HEK293 (cell line): ENCODE data around the gene GABRB2.

Source experiments
- CTCF ChIA-PET: fragments of 350-600 bp; formaldehyde crosslinking; extraction: SDS; loops from one replicate; lab custom pipeline; 2021; ENCODE audit warnings: antibody characterized with exemption; lab: Yijun Ruan, JAX
- POLR2A ChIA-PET: fragments of 300-600 bp; formaldehyde crosslinking; extraction: SDS; loops from one replicate; lab custom pipeline; 2020; ENCODE audit warnings: antibody characterized with exemption, inconsistent platforms; lab: Yijun Ruan, JAX
- H3K27ac ChIP-seq: fragments of 200-500 bp; sonication (Bioruptor generic); 2 replicates; pipeline ENCODE4 v1.5.1; 2014; ENCODE audit warnings: low read depth, low read length, control low read depth, inconsistent platforms; ENCODE audit errors: extremely low read depth
- H3K36me3 ChIP-seq, 2 experiments: fragments of 200-500 bp in 1 of 2; sonication (Bioruptor generic) in 1 of 2; 1 replicate in 1 of 2; 2 replicates in 1 of 2; pipeline ENCODE4 v1.5.1; 2014 to 2017; ENCODE audit warnings: inconsistent platforms in 2 of 2, low read length in 2 of 2; ENCODE audit not compliant: control insufficient read depth in 2 of 2, insufficient read depth in 1 of 2
- H3K4me1 ChIP-seq: fragments of 200-500 bp; sonication (Bioruptor generic); 2 replicates; pipeline ENCODE4 v1.5.1; 2014; ENCODE audit warnings: mild to moderate bottlenecking, low read length, inconsistent platforms; ENCODE audit not compliant: control insufficient read depth, insufficient read depth
- H3K4me3 ChIP-seq: 2 replicates; pipeline ENCODE4 v1.5.1; 2011; ENCODE audit warnings: low read depth, mild to moderate bottlenecking, control low read depth, low read length, moderate library complexity
- H3K9me3 ChIP-seq: fragments of 200-500 bp; sonication (Bioruptor generic); 2 replicates; pipeline ENCODE4 v1.5.1; 2014; ENCODE audit warnings: low read depth, low read length, inconsistent platforms; ENCODE audit not compliant: control insufficient read depth, insufficient read depth
- HOXC10 ChIP-seq: sonication (generic); formaldehyde crosslinking; IDR thresholded peaks from 2 replicates; pipeline ENCODE4 v1.8.1; 2023; ENCODE audit warnings: mild to moderate bottlenecking, missing genetic modification reagents
- REPIN1 ChIP-seq: fragments of 450-650 bp; formaldehyde crosslinking; IDR thresholded peaks from 2 replicates; pipeline ENCODE4 v1.5.1; 2017; ENCODE audit warnings: missing biosample characterization, missing genetic modification characterization, low read depth
- ZBTB17 ChIP-seq: fragments of 450-650 bp; formaldehyde crosslinking; IDR thresholded peaks from 2 replicates; pipeline ENCODE4 v1.5.1; 2016; ENCODE audit warnings: missing biosample characterization, missing genetic modification characterization
- ZBTB20 ChIP-seq: fragments of 450-650 bp; formaldehyde crosslinking; IDR thresholded peaks from 2 replicates; pipeline ENCODE4 v1.5.1; 2016; ENCODE audit warnings: missing biosample characterization, missing genetic modification characterization
- ZNF174 ChIP-seq: fragments of 450-650 bp; formaldehyde crosslinking; IDR thresholded peaks from 2 replicates; pipeline ENCODE4 v1.5.0; 2017; ENCODE audit warnings: missing biosample characterization, mild to moderate bottlenecking, missing genetic modification characterization
- ZNF223 ChIP-seq: fragments of 450-650 bp; formaldehyde crosslinking; IDR thresholded peaks from 2 replicates; pipeline ENCODE4 v1.5.1; 2016; ENCODE audit warnings: missing biosample characterization, missing genetic modification characterization
- ZNF37A ChIP-seq: fragments of 450-650 bp; IDR thresholded peaks from 2 replicates; pipeline ENCODE4 v1.5.1; 2018; ENCODE audit warnings: missing biosample characterization, missing genetic modification characterization
- ZNF423 ChIP-seq: fragments of 450-650 bp; formaldehyde crosslinking; IDR thresholded peaks from 2 replicates; pipeline ENCODE4 v1.5.1; 2016; ENCODE audit warnings: missing biosample characterization, missing genetic modification characterization
- ZNF610 ChIP-seq: fragments of 450-650 bp; formaldehyde crosslinking; IDR thresholded peaks from 2 replicates; pipeline ENCODE4 v1.5.1; 2016; ENCODE audit warnings: missing biosample characterization, missing genetic modification characterization, borderline replicate concordance
- ZNF777 ChIP-seq: fragments of 450-650 bp; formaldehyde crosslinking; IDR thresholded peaks from 2 replicates; pipeline ENCODE4 v1.5.1; 2017; ENCODE audit warnings: missing biosample characterization, missing genetic modification characterization, borderline replicate concordance
- TF ChIP-seq, protein P1 (sequence below): fragments of 450-650 bp; formaldehyde crosslinking; IDR thresholded peaks from 2 replicates; pipeline ENCODE4 v1.5.1; 2016; ENCODE audit warnings: missing biosample characterization, missing genetic modification characterization, borderline replicate concordance
- TF ChIP-seq, protein P2 (sequence below): fragments of 450-650 bp; formaldehyde crosslinking; IDR thresholded peaks from 2 replicates; pipeline ENCODE4 v1.5.1; 2016; ENCODE audit warnings: missing biosample characterization, missing genetic modification characterization
- TF ChIP-seq, protein P3 (sequence below): fragments of 450-650 bp; formaldehyde crosslinking; IDR thresholded peaks from 2 replicates; pipeline ENCODE4 v1.5.0; 2017; ENCODE audit warnings: missing biosample characterization, missing genetic modification characterization, borderline replicate concordance
- TF ChIP-seq, protein P4 (sequence below): fragments of 450-650 bp; formaldehyde crosslinking; IDR thresholded peaks from 2 replicates; pipeline ENCODE4 v1.5.1; 2016; ENCODE audit warnings: missing biosample characterization, missing genetic modification characterization, low read depth

Gene GABRB2

DNA sequence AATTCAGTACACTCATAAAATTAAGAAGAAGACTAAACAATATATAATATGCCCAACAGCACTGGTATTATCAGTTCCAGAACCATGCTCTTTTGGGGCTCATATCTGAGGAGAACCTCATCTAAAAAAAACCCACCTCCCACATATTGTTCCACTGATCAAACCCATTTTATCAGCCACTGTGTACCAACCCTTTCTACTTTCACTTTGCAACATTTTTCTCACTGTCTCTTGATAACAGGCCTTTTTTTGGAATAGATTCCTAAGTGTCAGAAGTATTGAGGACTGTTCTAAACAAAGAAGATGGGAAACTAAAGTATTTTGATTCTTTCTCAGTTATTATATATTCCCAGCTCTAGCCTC is 173.2 kb downstream of the GABRB2 start (continued):
- TF ChIP-seq, protein P1, sequence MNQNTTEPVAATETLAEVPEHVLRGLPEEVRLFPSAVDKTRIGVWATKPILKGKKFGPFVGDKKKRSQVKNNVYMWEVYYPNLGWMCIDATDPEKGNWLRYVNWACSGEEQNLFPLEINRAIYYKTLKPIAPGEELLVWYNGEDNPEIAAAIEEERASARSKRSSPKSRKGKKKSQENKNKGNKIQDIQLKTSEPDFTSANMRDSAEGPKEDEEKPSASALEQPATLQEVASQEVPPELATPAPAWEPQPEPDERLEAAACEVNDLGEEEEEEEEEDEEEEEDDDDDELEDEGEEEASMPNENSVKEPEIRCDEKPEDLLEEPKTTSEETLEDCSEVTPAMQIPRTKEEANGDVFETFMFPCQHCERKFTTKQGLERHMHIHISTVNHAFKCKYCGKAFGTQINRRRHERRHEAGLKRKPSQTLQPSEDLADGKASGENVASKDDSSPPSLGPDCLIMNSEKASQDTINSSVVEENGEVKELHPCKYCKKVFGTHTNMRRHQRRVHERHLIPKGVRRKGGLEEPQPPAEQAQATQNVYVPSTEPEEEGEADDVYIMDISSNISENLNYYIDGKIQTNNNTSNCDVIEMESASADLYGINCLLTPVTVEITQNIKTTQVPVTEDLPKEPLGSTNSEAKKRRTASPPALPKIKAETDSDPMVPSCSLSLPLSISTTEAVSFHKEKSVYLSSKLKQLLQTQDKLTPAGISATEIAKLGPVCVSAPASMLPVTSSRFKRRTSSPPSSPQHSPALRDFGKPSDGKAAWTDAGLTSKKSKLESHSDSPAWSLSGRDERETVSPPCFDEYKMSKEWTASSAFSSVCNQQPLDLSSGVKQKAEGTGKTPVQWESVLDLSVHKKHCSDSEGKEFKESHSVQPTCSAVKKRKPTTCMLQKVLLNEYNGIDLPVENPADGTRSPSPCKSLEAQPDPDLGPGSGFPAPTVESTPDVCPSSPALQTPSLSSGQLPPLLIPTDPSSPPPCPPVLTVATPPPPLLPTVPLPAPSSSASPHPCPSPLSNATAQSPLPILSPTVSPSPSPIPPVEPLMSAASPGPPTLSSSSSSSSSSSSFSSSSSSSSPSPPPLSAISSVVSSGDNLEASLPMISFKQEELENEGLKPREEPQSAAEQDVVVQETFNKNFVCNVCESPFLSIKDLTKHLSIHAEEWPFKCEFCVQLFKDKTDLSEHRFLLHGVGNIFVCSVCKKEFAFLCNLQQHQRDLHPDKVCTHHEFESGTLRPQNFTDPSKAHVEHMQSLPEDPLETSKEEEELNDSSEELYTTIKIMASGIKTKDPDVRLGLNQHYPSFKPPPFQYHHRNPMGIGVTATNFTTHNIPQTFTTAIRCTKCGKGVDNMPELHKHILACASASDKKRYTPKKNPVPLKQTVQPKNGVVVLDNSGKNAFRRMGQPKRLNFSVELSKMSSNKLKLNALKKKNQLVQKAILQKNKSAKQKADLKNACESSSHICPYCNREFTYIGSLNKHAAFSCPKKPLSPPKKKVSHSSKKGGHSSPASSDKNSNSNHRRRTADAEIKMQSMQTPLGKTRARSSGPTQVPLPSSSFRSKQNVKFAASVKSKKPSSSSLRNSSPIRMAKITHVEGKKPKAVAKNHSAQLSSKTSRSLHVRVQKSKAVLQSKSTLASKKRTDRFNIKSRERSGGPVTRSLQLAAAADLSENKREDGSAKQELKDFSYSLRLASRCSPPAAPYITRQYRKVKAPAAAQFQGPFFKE (tag by site-specific recombination) = no peak
- TF ChIP-seq ZBTB17 (tag by site-specific recombination) = no peak

DNA sequence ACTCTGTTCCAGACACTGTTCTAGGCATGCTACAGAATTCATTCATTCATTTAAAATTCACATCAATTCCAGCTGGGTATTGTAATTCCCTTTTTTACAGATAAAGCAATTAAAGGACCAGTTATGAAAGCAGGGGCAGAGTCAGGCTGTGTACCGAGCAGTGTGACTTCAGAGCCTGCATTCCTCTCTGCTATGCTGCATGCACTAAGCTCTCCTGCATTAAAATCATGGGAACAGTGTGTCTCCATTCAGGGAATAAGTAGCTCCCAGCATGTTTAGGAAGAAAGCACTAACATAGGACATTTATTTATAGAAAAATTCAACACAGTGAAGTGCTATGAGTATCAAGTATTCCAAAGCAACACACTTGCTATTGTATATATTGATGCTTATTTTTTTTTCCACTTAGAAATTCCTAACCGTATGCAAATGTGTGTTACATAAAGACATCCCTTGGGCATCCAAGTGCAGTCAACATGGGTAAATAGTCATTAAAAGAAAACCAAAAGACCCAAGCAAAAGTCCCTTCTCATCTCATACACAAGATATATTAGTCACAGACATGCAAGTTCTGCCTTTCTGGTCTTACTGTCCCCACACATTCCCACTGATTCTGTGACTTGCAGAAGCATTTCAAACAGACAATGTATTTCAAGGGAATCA is 173.7 kb downstream of the GABRB2 start:
- ChIA-PET CTCF (interaction anchor here (0.7 kb wide), 1 partner anchor 213 kb away, joined by 3 read pairs; no protein-coding TSS in a partner anchor), POLR2A (no interaction called here)
- no peaks in the 10 kb centered on the region for H3K4me1 ChIP-seq
- TF ChIP-seq ZNF610 (tag by site-specific recombination) (no peak), HOXC10 (CRISPR knock-in tag) (no peak), ZNF777 (tag by site-specific recombination) (no peak), REPIN1 (tag by site-specific recombination) (no peak), ZNF223 (tag by site-specific recombination) (no peak), ZBTB17 (tag by site-specific recombination) (no peak), ZNF174 (tag by site-specific recombination) (no peak), ZBTB20 (no peak), ZNF37A (tag by site-specific recombination) (no peak), ZNF423 (tag by site-specific recombination) (no peak)
- TF ChIP-seq, protein P1 (tag by site-specific recombination) = no peak
- TF ChIP-seq, protein P2, sequence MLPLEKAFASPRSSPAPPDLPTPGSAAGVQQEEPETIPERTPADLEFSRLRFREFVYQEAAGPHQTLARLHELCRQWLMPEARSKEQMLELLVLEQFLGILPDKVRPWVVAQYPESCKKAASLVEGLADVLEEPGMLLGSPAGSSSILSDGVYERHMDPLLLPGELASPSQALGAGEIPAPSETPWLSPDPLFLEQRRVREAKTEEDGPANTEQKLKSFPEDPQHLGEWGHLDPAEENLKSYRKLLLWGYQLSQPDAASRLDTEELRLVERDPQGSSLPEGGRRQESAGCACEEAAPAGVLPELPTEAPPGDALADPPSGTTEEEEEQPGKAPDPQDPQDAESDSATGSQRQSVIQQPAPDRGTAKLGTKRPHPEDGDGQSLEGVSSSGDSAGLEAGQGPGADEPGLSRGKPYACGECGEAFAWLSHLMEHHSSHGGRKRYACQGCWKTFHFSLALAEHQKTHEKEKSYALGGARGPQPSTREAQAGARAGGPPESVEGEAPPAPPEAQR = no peak
- TF ChIP-seq, protein P3, sequence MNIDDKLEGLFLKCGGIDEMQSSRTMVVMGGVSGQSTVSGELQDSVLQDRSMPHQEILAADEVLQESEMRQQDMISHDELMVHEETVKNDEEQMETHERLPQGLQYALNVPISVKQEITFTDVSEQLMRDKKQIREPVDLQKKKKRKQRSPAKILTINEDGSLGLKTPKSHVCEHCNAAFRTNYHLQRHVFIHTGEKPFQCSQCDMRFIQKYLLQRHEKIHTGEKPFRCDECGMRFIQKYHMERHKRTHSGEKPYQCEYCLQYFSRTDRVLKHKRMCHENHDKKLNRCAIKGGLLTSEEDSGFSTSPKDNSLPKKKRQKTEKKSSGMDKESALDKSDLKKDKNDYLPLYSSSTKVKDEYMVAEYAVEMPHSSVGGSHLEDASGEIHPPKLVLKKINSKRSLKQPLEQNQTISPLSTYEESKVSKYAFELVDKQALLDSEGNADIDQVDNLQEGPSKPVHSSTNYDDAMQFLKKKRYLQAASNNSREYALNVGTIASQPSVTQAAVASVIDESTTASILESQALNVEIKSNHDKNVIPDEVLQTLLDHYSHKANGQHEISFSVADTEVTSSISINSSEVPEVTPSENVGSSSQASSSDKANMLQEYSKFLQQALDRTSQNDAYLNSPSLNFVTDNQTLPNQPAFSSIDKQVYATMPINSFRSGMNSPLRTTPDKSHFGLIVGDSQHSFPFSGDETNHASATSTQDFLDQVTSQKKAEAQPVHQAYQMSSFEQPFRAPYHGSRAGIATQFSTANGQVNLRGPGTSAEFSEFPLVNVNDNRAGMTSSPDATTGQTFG (tag by site-specific recombination) = no peak
- TF ChIP-seq, protein P4, sequence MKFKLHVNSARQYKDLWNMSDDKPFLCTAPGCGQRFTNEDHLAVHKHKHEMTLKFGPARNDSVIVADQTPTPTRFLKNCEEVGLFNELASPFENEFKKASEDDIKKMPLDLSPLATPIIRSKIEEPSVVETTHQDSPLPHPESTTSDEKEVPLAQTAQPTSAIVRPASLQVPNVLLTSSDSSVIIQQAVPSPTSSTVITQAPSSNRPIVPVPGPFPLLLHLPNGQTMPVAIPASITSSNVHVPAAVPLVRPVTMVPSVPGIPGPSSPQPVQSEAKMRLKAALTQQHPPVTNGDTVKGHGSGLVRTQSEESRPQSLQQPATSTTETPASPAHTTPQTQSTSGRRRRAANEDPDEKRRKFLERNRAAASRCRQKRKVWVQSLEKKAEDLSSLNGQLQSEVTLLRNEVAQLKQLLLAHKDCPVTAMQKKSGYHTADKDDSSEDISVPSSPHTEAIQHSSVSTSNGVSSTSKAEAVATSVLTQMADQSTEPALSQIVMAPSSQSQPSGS (tag by site-specific recombination) = no peak
- no peaks in the 10 kb centered on the region for H3K36me3 ChIP-seq
- H3K9me3 ChIP-seq = no peaks in the 10 kb centered on the region
- H3K4me3 ChIP-seq = no peak overlapping the region
- no peak overlapping the region for H3K27ac ChIP-seq
